ENCODE results near the gene AFAP1. TPM values are rescaled to one million over a fixed set of nuclear protein-coding genes. Genes with fewer than 3 reads are reported as not detected.

Gene AFAP1
- total RNA-seq, 1 experiment from 2014 or later = 22.5 TPM

- CTCF ChIA-PET = interaction anchor here (1.4 to 4.2 kb wide), 2 partner anchors 19 to 163 kb away, joined by 4 to 19 read pairs; no protein-coding TSS in a partner anchor
- H3K4me1 Mint-ChIP-seq (ENCODE audit: insufficient read depth, unreplicated experiment) = peaks cover 19% of the 10 kb centered on the region
- no peak overlapping the region for H3K27ac Mint-ChIP-seq (ENCODE audit: low read depth, unreplicated experiment)
- no peak for DNase-seq (ENCODE audit: unreplicated experiment)
- no peaks in the 10 kb centered on the region for H3K27me3 Mint-ChIP-seq (ENCODE audit: insufficient read depth, unreplicated experiment)
- POLR2A ChIA-PET = no interaction called here
- TF ChIP-seq CTCF (IDR thresholded peaks at IDR 0.05; ENCODE audit: unreplicated experiment) = no peak
- BruUV-seq (replicated peaks) = no TSS peak
- no peaks in the 10 kb centered on the region for H3K9me3 Mint-ChIP-seq (ENCODE audit: unreplicated experiment)
- peaks cover 13% of the 10 kb centered on the region for H3K36me3 Mint-ChIP-seq (ENCODE audit: insufficient read depth, unreplicated experiment)
- H3K4me3 Mint-ChIP-seq (ENCODE audit: unreplicated experiment) = no peak overlapping the region
- intact Hi-C loops (cut with micrococcal nuclease) = no loop called here
Observed at GRCh38 chr4:7824218-7824617, 115.4 kb downstream of the AFAP1 start.

- no peak for DNase-seq (ENCODE audit: unreplicated experiment)
- no peak overlapping the region for H3K4me3 Mint-ChIP-seq (ENCODE audit: unreplicated experiment)
- no peak overlapping the region for H3K27ac Mint-ChIP-seq (ENCODE audit: low read depth, unreplicated experiment)
- H3K27me3 Mint-ChIP-seq (ENCODE audit: insufficient read depth, unreplicated experiment) = no peaks in the 10 kb centered on the region
- no peaks in the 10 kb centered on the region for H3K9me3 Mint-ChIP-seq (ENCODE audit: unreplicated experiment)
- peaks cover 11% of the 10 kb centered on the region for H3K4me1 Mint-ChIP-seq (ENCODE audit: insufficient read depth, unreplicated experiment)
- H3K36me3 Mint-ChIP-seq (ENCODE audit: insufficient read depth, unreplicated experiment) = peaks cover 21% of the 10 kb centered on the region
- no peak for TF ChIP-seq CTCF (IDR thresholded peaks at IDR 0.05; ENCODE audit: unreplicated experiment)
- no TSS peak for BruUV-seq (replicated peaks)
- CTCF ChIA-PET = interaction anchor here (0.6 to 4.2 kb wide), 4 partner anchors 8 to 631 kb away, joined by 3 to 19 read pairs (median 4); partner anchors contain the start of gene SORCS2
- intact Hi-C loops (cut with micrococcal nuclease) = no loop called here
- POLR2A ChIA-PET = no interaction called here
Observed at GRCh38 chr4:7823416-7823824, 116.2 kb downstream of the AFAP1 start.

- no TSS peak for BruUV-seq (replicated peaks)
- POLR2A ChIA-PET = no interaction called here
- Mint-ChIP-seq H3K36me3 (ENCODE audit: insufficient read depth, unreplicated experiment) (peaks cover 26% of the 10 kb centered on the region), H3K9me3 (ENCODE audit: unreplicated experiment) (no peaks in the 10 kb centered on the region), H3K4me3 (ENCODE audit: unreplicated experiment) (no peak overlapping the region), H3K4me1 (ENCODE audit: insufficient read depth, unreplicated experiment) (peaks cover 6% of the 10 kb centered on the region), H3K27ac (ENCODE audit: low read depth, unreplicated experiment) (no peak overlapping the region), H3K27me3 (ENCODE audit: insufficient read depth, unreplicated experiment) (no peaks in the 10 kb centered on the region)
- DNase-seq (ENCODE audit: unreplicated experiment) = no peak
- CTCF ChIA-PET = interaction anchor here (0.6 to 4.2 kb wide), 3 partner anchors 9 to 631 kb away, joined by 3 to 19 read pairs (median 3); partner anchors contain the start of gene SORCS2
- no peak for TF ChIP-seq CTCF (IDR thresholded peaks at IDR 0.05; ENCODE audit: unreplicated experiment)
- intact Hi-C loops (cut with micrococcal nuclease) = no loop called here
Observed at GRCh38 chr4:7822877-7823276, 116.8 kb downstream of the AFAP1 start.

GRCh38 chr4:7822137-7822505 lies 117.5 kb downstream of the AFAP1 start:
- POLR2A ChIA-PET = no interaction called here
- no peak for DNase-seq (ENCODE audit: unreplicated experiment)
- Mint-ChIP-seq H3K36me3 (ENCODE audit: insufficient read depth, unreplicated experiment) (peaks cover 24% of the 10 kb centered on the region), H3K27ac (ENCODE audit: low read depth, unreplicated experiment) (no peak overlapping the region), H3K9me3 (ENCODE audit: unreplicated experiment) (no peaks in the 10 kb centered on the region), H3K27me3 (ENCODE audit: insufficient read depth, unreplicated experiment) (no peaks in the 10 kb centered on the region), H3K4me3 (ENCODE audit: unreplicated experiment) (no peak overlapping the region), H3K4me1 (ENCODE audit: insufficient read depth, unreplicated experiment) (no peaks in the 10 kb centered on the region)
- no TSS peak for BruUV-seq (replicated peaks)
- CTCF ChIA-PET = interaction anchor here (4.2 kb wide), 1 partner anchor 165 kb away, joined by 19 read pairs; no protein-coding TSS in a partner anchor
- no peak for TF ChIP-seq CTCF (IDR thresholded peaks at IDR 0.05; ENCODE audit: unreplicated experiment)
- intact Hi-C loops (cut with micrococcal nuclease) = no loop called here

Measured in MCF 10A (cell line).